Fibroblast of the aortic adventitia (primary cell): ENCODE data around the gene BCAM. TPM values are rescaled to one million over a fixed set of nuclear protein-coding genes. Genes with fewer than 3 reads are reported as not detected.
"Not testable (repeated sequence)": the region's sequence is repeated elsewhere in the genome, so short reads cannot be mapped to it uniquely, and the experiment has no call there.

ENCODE experiments used
- DNase-seq: peaks from one replicate; pipeline ENCODE4 v3.0.0-alpha.2; 2010; ENCODE audit warnings: low read depth
- H3K4me3 ChIP-seq: 2 replicates; pipeline ENCODE4 v1.5.1; 2011; ENCODE audit warnings: low read depth, mild to moderate bottlenecking, control low read depth, low read length, moderate library complexity
- CTCF ChIP-seq: IDR thresholded peaks from 2 replicates; pipeline ENCODE4 v1.5.1; 2011; ENCODE audit warnings: mild to moderate bottlenecking, low read length, control low read depth, inconsistent platforms; ENCODE audit not compliant: insufficient read depth
- total RNA-seq: library from RNA; depleted of rRNA; stranded (reverse); fragments of >200 nt; gene quantifications from 2 replicates; pipeline ENCODE4 v1.2.3, GENCODE V29; 2012; ENCODE audit warnings: low replicate concordance

Gene BCAM
- total RNA-seq, 1 donor, result 5.9 TPM

- H3K4me3 ChIP-seq, result no peak overlapping the region
- no peak for DNase-seq
- no peak for TF ChIP-seq CTCF
Observed at GRCh38 chr19:44779150-44779549, 29.8 kb upstream of the BCAM start.

GRCh38 chr19:44781694-44782093 is 27.2 kb upstream of the BCAM start:
- DNase-seq, H3K4me3 ChIP-seq: not testable (repeated sequence)

GRCh38 chr19:44782729-44783128 is 26.2 kb upstream of the BCAM start:
- TF ChIP-seq CTCF, result no peak
- no peak overlapping the region for H3K4me3 ChIP-seq
- DNase-seq, result no peak

- H3K4me3 ChIP-seq, result no peak overlapping the region
- no peak for DNase-seq
- TF ChIP-seq CTCF, result no peak
Observed at GRCh38 chr19:44783545-44783944, 25.4 kb upstream of the BCAM start.

GRCh38 chr19:44785271-44785670 is 23.6 kb upstream of the BCAM start:
- H3K4me3 ChIP-seq, result no peak overlapping the region
- TF ChIP-seq CTCF, result no peak
- no peak for DNase-seq

- no peak overlapping the region for H3K4me3 ChIP-seq
- DNase-seq, result no peak
- TF ChIP-seq CTCF, result no peak
Observed at GRCh38 chr19:44785993-44786392, 22.9 kb upstream of the BCAM start.

- no peak for DNase-seq
- TF ChIP-seq CTCF, result no peak
- H3K4me3 ChIP-seq, result no peak overlapping the region
Observed at GRCh38 chr19:44788971-44789370, 19.9 kb upstream of the BCAM start.

GRCh38 chr19:44789943-44790483 is 18.9 kb upstream of the BCAM start:
- no peak for TF ChIP-seq CTCF
- no peak for DNase-seq
- H3K4me3 ChIP-seq, result no peak overlapping the region
